GM18526 (cell line): ENCODE results near the gene NELFCD.

ENCODE experiments used
- POLR2A ChIP-seq: IDR thresholded peaks from 3 replicates; pipeline ENCODE4 v1.6.1; 2011; ENCODE audit not compliant: insufficient read length; ENCODE audit errors: extremely low read depth

NELFCD gene

DNA sequence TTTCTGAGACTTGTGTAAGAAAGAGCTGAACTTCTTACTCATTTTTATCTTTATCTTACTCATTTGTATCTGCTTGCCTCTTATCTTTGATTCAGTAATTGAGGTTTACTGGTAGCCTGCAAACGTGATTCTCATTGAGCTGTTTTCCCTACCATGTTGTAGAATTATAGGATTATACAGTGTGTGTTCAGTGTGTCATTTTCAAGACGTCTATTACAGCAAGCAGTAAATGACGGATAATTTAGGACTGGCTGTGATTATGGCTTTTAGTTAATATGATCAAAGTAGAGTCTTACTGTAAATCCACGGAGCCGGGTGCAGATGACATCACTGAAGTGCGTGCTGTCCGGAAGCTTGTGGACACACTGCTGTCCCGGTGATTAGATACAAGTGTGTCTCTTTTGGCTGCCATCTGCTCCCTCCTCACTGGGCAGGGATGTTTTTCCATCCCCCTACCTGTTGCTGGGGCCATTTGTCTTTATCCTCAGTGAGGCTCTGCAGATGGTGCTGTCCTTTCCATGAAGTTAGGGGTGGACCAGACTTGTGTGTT is 6.0 kb downstream of the NELFCD start:
- no peak for TF ChIP-seq POLR2A

DNA sequence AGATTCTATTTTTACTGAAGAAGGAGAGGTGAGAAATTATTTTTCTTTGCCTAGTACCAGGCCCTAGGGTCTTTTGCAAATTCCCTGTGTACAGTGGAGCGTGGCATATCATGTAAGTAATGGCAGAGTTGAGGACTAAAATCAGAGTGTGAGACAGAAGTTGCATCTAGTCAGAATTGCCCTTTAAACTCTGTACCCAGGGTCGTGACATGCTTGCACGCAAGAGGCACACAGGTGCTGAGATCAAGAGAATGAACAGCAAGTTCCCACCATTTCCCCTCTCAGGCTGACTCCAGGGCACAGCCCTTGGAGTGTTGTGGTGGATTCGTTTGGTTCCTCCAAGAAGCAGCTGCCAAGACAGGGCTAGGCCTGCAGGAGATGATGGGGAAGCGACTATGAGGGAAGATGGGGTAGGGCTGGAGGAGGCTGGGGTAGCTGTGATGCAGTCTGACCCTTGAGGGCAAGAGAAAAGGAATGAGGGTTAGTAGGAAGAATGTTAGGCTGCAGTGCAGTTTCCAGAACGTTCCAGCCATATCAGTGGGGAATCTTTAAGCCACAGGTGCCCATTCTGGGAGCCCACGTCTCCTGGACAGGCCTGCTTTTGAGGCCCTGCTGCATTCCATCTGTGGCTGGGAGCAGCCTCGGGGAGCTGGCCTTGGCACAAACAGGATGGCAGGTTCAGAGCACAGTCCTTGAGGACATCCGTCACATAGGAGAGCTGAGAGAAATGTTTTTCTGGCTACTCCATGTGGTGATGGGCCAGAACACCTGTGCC is 6.9 kb downstream of the NELFCD start:
- no peak for TF ChIP-seq POLR2A

DNA sequence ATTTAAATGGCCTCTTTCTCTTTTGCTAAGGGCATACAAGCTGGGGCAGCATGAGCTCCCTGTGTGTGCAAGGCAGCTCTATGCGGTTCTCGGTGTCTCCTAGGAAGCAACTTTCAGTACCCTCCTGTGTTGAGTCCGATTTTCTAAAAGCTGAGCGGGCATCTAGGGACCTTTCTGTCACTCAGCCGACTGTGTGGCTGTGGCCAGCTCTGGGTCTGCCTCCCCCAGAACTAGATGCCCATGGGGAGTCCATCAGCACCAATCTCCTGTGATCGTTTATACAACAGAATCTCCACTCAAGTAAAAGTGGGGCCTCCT is 7.5 kb downstream of the NELFCD start:
- no peak for TF ChIP-seq POLR2A

DNA sequence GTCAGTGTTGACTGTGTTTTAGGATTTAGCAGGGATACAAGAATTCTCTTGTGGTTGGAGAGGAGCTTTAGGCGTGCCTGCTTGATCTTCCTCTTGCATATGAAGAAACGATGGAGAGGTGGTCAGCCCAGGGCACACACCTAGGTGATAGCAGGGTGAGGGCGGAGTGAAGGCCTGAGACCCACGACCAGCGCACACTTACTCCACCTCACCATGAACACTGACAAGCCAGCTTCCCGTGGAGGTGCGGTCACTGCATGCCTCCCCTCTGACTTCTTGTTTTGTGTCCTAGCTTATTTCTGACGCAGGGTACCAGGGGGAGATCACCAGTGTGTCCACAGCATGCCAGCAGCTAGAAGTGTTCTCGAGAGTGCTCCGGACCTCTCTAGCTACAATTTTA is 8.1 kb downstream of the NELFCD start:
- TF ChIP-seq POLR2A = no peak

DNA sequence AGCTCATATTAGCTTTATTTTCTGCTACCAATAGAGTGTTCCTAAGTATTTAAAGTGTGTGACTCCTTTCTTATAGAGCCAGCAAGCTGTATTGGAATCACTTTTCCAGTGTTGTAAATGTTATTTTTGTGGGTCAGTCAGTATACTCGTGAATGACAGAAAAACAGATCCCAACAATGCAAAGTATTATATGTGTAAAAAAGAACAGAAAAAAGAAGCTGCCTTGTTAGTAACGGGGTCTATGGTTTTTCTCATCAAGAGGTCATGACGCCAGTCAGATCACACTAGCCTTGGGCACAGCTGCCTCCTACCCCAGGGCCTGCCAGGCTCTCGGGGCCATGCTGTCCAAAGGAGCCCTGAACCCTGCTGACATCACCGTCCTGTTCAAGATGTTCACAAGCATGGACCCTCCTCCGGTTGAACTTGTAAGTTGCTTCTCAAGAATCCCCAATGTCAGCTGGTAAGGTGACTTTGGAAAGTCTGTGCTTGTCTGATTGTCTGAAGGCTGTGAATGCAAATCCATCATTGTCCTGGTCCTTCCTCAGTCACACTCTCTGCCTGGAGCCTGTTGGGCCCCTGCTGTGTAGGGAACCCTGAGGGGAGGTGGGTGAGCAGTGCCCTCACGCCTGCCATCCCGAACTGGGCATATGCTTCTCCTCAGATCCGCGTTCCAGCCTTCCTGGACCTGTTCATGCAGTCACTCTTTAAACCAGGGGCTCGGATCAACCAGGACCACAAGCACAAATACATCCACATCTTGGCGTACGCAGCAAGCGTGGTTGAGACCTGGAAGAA is 9.8 kb downstream of the NELFCD start:
- no peak for TF ChIP-seq POLR2A

DNA sequence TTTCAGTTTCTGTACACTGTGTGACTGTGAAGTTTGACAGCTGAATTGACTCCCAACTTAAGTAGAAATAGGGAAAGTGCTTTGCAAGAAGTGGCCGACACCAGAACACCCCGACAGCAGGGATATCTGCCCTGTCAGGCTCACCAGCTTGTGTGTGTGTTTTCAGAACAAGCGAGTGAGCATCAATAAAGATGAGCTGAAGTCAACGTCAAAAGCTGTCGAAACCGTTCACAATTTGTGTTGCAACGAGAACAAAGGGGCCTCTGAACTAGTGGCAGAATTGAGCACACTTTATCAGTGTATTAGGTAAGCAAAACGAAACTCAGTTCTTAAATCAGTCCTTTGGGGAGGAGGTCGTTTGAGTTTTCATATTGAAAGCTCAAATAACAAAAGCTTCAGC is 10.7 kb downstream of the NELFCD start:
- TF ChIP-seq POLR2A = no peak

DNA sequence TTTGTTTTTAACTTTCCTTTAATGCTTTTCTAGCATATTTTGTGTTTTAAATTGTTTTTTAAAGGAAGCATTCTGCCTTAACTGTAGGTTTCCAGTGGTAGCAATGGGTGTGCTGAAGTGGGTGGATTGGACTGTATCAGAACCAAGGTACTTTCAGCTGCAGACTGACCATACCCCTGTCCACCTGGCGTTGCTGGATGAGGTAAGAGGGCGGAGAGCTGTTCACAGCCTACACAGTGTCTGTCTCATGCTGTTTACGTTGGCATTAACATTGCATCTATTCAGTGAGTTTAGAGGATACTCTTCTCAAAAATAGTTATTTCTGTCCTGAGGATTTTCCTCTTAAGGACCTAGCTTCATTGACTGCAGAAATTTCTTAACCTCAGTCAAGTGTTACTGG is 11.9 kb downstream of the NELFCD start:
- TF ChIP-seq POLR2A = no peak

DNA sequence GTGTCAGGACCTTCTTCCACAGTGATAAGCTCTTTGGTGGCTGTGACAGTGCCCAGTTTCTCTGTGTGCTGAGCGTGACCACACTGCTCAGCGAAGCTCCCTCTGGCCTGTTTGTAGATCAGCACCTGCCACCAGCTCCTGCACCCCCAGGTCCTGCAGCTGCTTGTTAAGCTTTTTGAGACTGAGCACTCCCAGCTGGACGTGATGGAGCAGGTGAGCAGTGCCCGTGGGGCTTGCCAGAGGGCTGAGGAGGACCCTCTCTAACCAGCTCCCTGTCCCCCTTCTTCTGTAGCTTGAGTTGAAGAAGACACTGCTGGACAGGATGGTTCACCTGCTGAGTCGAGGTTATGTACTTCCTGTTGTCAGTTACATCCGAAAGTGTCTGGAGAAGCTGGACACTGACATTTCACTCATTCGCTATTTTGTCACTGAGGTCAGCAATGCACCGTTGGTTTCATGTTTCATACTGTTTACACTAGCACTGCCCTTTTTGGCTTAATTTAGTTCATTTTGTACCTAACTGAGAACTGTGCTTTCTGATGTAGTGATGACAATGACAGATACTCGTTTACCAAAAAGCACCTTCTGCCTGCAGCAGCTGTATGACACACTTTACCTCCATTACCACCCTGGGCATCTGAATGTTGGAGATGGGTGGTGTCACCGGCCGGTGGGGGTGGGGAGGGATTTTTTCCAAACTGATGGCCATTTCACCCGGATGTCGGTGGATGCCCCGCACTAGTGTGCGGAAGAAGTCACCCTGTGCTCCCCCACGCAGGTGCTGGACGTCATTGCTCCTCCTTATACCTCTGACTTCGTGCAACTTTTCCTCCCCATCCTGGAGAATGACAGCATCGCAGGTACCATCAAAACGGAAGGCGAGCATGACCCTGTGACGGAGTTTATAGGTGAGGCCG is 12.5 kb downstream of the NELFCD start:
- TF ChIP-seq POLR2A = no peak

DNA sequence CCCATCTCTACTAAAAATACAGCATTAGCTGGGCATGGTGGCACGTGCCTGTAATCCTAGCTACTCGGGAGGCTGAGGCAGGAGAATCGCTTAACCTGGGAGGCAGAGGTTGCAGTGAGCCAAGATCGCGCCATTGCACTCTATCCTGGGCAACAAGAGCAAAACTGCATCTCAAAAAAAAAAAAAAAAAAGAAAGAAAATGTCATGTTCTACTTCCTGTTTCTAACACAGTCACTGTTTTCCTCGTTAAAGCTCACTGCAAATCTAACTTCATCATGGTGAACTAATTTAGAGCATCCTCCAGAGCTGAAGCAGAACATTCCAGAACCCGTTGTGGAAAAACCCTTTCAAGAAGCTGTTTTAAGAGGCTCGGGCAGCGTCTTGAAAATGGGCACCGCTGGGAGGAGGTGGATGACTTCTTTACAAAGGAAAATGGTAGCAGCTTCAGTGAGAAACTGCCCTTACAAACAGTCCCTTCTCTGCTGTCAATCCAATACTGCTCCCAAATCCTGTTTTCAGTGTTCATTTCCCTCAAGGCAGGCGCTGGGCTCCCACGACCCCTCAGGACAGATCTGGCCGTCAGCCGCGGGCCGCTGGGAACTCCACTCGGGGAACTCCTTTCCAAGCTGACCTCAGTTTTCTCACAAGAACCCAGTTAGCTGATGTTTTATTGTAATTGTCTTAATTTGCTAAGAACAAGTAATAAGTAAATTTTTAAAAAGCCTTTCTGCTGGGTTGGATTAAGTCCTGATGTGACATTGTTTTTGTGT is 13.5 kb downstream of the NELFCD start:
- TF ChIP-seq POLR2A = no peak

DNA sequence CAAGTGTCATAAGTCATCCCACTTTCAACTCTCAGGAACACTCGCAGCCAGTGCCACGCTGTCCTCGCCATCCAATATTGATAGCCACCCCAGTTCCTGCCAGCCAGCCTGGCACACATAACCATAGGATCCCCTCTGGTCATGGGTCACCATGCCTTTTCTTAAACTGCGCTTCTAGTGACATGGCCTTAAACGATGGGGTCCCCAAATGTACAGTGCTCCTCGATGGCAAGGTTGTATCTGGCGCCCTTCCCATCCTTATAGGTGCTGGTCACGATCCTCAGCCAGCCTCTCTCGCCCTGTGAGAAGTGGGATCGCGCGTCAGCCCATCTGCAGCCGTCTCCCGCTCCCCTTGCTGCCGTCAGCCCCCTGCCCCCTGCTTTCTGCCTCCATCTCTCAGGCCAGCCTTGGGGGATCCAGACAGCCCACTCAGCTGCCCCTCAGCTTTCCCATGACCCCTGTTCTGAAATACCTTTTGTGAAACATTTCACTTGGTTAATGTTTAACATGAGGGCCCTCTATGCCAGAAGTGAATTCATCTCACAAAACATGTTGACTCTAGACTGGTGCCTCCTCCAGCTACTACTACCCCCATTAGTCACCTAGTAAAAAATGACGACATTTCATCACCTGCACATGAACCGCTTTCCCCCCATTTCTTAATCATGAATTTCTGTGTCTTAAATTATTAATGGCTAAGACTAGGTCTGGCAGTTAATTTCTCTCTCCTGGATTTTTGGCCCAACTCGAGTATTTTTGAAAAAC is 14.6 kb downstream of the NELFCD start:
- no peak for TF ChIP-seq POLR2A

DNA sequence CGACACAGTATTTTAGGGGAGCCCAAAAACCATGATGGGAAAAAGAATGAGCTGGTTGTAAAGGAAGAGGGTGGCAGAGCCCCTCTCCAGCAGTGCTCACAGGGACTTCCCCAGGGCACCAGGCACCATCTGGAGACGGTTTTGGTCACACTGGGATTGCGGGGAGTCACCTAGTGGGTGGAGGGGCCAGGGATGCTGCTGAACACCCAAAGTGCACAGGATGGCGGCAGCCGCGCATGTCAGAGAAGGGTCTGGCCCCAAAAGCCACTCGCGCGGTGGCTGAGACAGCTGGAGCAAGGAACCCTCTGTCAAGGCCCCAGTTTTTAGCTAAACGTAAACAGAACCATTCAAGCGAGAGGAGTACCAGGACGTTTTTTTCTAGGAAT is 15.2 kb downstream of the NELFCD start:
- TF ChIP-seq POLR2A = no peak

DNA sequence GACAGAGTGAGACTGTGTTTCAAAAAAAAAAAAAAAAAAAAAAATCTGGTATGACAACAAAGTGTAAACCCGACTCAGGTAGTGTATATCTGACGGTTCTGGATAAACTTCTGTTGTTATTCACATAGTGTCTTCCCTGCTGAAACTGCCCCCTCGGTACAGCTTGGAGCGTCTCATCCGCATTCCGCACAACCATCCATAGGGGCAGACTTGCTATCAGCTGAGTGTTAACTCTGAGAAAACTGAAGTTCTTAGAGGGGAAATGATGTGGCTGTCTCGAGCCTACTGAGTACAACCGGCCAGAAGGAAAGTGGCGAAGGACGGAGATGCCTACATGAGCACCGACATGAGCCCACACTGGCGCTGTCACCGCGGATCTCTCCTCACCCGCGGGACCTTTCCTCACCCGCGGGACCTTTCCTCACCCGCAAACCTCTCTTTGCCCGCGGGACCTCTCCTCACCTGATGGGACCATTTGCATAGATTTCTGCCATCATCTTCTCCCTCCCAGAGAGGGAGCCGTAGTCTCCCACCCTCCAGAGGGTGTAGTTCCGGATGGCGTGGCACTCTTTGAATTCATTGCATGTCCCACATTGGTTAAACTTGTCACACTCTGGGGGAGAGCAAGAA is 16.2 kb downstream of the NELFCD start:
- TF ChIP-seq POLR2A = no peak

DNA sequence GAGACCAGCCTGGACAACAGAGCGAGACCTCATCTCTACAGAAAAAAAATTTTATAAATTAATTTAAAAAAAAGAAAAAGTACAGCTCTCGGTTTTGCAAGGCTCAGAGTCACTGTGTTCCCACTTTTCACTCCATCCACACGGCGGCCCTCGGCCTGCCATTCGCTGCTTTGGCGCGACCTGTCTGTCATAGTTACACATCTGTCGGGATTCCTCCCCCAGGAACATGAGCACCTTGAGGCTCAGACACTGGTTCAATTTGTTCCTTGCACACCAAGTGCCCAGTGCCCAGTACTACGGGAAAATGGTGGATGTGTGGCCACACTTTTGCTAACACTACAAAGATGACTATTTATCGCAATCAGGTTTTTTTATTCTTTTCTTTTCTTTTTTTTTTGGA is 17.6 kb downstream of the NELFCD start:
- no peak for TF ChIP-seq POLR2A
